Gastroesophageal sphincter (tissue), 3 donors: ENCODE measurements around the gene CHST15.

Experiments used
- EP300 ChIP-seq: sonication (generic); formaldehyde crosslinking; IDR thresholded peaks from one replicate; pipeline ENCODE4 v1.6.1; 2017; ENCODE audit warnings: antibody characterized with exemption, mild to moderate bottlenecking
- POLR2A ChIP-seq, 2 donors: fragments of 450-650 bp; IDR thresholded peaks; one replicate each; pipeline ENCODE4 v1.6.1; 2017; ENCODE audit warnings: antibody characterized with exemption in 2 of 2, mild to moderate bottlenecking in 2 of 2, moderate library complexity in 1 of 2
- TF ChIP-seq, protein P1 (sequence below), 4 experiments: fragments of 200-600 bp in 2 of 4; fragments of 450-650 bp in 2 of 4; sonication (generic) in 1 of 4; IDR thresholded peaks; one replicate each; pipeline ENCODE4 v1.5.1; 2017 to 2019; ENCODE audit warnings: antibody characterized with exemption in 4 of 4, mild to moderate bottlenecking in 2 of 4, moderate library complexity in 2 of 4

DNA sequence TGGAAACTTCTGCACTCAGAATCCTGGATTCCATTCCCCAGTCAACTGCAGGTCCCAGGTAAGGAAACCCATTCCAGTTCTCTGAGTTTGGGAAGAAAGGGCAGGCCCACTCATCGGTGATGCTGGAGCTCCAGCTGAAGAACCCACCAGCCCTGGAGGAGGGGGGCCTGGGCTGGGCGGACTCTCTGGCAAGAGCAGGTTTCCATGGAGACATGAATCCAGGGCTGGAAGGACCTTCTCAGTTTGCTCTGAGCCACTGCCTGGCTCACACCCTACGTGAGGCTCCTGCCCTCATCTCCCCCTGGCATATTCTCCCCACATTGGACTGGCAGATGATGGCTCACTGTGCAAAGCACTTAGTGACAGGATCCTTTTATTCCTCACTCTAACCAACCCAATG is 128.4 kb downstream of the CHST15 start:
- TF ChIP-seq POLR2A (IDR thresholded peaks at IDR 0.05) (no peak), EP300 (no peak)
- TF ChIP-seq, protein P1, sequence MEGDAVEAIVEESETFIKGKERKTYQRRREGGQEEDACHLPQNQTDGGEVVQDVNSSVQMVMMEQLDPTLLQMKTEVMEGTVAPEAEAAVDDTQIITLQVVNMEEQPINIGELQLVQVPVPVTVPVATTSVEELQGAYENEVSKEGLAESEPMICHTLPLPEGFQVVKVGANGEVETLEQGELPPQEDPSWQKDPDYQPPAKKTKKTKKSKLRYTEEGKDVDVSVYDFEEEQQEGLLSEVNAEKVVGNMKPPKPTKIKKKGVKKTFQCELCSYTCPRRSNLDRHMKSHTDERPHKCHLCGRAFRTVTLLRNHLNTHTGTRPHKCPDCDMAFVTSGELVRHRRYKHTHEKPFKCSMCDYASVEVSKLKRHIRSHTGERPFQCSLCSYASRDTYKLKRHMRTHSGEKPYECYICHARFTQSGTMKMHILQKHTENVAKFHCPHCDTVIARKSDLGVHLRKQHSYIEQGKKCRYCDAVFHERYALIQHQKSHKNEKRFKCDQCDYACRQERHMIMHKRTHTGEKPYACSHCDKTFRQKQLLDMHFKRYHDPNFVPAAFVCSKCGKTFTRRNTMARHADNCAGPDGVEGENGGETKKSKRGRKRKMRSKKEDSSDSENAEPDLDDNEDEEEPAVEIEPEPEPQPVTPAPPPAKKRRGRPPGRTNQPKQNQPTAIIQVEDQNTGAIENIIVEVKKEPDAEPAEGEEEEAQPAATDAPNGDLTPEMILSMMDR (IDR thresholded peaks at IDR 0.05), result no peak
